ENCODE data around the gene MGAT4A. TPM values are rescaled to one million over a fixed set of nuclear protein-coding genes. Genes with fewer than 3 reads are reported as not detected.

Gene MGAT4A
- polyA plus RNA-seq, 2 of the 4 experiments (the other 2 are of a cell fraction): 0.61 to 2.6 TPM

DNA sequence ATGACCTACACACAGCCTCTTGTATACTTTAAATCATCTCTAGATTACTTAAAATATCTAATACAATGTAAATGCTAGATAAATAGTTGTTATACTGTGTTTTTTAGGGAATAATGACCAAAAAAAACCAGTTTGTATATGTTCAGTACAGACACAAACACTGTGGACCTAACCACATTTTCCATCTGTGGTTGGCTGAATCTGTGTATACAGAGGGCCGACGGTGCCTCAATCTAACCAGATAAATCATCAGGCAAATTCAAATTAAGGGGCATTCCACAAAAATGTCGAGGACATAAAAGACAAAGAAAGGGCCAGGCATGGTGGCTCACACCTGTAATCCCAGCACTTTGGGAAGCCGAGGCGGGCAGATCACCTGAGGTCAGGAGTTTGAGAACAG, 14.1 kb downstream of the MGAT4A start:
- no peaks in the 10 kb centered on the region for H3K4me1 ChIP-seq
- ATAC-seq (no peak), DNase-seq (ENCODE audit: low read depth in 1 of 2, low spot score in 1 of 2) (no peak), FAIRE-seq (no peak)
- no peak overlapping the region for H3K4me3 ChIP-seq
- no peaks in the 10 kb centered on the region for H3K9me3 ChIP-seq
- CTCF ChIA-PET: no interaction called here
- TF ChIP-seq ESRRA (IDR thresholded peaks at IDR 0.05; ENCODE audit: borderline replicate concordance, low read length) (no peak), SMC3 (IDR thresholded peaks at IDR 0.05) (no peak), HMGXB4 (CRISPR knock-in tag; IDR thresholded peaks at IDR 0.05; ENCODE audit: borderline replicate concordance) (no peak), CEBPB (IDR thresholded peaks at IDR 0.05) (no peak), MYC (IDR thresholded peaks at IDR 0.05; ENCODE audit: borderline replicate concordance, low read length) (no peak), RARB (CRISPR knock-in tag; IDR thresholded peaks at IDR 0.05) (no peak), KDM1A (IDR thresholded peaks at IDR 0.05; ENCODE audit: low read depth) (no peak), JUNB (IDR thresholded peaks at IDR 0.05) (no peak), REST (IDR thresholded peaks at IDR 0.05) (no peak), NFE2L2 (conservative IDR thresholded peaks at IDR 0.05; ENCODE audit: low read length) (no peak), RAD21 (conservative IDR thresholded peaks at IDR 0.05 in 1 of 2, IDR thresholded peaks at IDR 0.05 in 1 of 2) (no peak), FOSB (CRISPR knock-in tag; IDR thresholded peaks at IDR 0.05) (no peak), JUN (IDR thresholded peaks at IDR 0.05) (no peak), ZFP36 (IDR thresholded peaks at IDR 0.05; ENCODE audit: borderline replicate concordance, partially characterized antibody) (no peak), EHMT2 (IDR thresholded peaks at IDR 0.05; ENCODE audit: low read depth) (no peak), ZC3H11A (IDR thresholded peaks at IDR 0.05) (no peak), PBX3 (IDR thresholded peaks at IDR 0.05) (no peak), TP53 (CRISPR knock-in tag; IDR thresholded peaks at IDR 0.05) (no peak)
- TF ChIP-seq, protein P1, sequence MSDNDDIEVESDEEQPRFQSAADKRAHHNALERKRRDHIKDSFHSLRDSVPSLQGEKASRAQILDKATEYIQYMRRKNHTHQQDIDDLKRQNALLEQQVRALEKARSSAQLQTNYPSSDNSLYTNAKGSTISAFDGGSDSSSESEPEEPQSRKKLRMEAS (IDR thresholded peaks at IDR 0.05): no peak
- H3K27ac ChIP-seq: no peak overlapping the region
- no peak overlapping the region for H3K4me2 ChIP-seq
- WGBS (ENCODE audit: missing lambda C conversion rate): 79% methylated on average over 5 of the region's 5 CpGs
- POLR2A ChIA-PET: no interaction called here

GRCh38 chr2:98715812-98716451, 15.0 kb downstream of the MGAT4A start:
- Histone ChIP-seq H3K27ac (no peak overlapping the region), H3K4me1 (no peaks in the 10 kb centered on the region), H3K9me3 (no peaks in the 10 kb centered on the region), H3K4me3 (no peak overlapping the region), H3K4me2 (no peak overlapping the region)
- CTCF ChIA-PET: no interaction called here
- 85% methylated on average over 9 of the region's 9 CpGs for WGBS (ENCODE audit: missing lambda C conversion rate)
- ATAC-seq (no peak), DNase-seq (ENCODE audit: low read depth in 1 of 2, low spot score in 1 of 2) (no peak), FAIRE-seq (no peak)
- POLR2A ChIA-PET: no interaction called here
- no peak for TF ChIP-seq RNF2 (IDR thresholded peaks at IDR 0.05; ENCODE audit: borderline replicate concordance, low read depth)
- no peak for TF ChIP-seq ESRRA (IDR thresholded peaks at IDR 0.05; ENCODE audit: borderline replicate concordance, low read length)
- no peak for TF ChIP-seq TP53 (CRISPR knock-in tag; IDR thresholded peaks at IDR 0.05)
- no peak for TF ChIP-seq PHF8 (IDR thresholded peaks at IDR 0.05; ENCODE audit: borderline replicate concordance, low read depth)
- TF ChIP-seq EHMT2 (IDR thresholded peaks at IDR 0.05; ENCODE audit: low read depth): no peak
- no peak for TF ChIP-seq EP300 (IDR thresholded peaks at IDR 0.05)
- TF ChIP-seq, protein P2, sequence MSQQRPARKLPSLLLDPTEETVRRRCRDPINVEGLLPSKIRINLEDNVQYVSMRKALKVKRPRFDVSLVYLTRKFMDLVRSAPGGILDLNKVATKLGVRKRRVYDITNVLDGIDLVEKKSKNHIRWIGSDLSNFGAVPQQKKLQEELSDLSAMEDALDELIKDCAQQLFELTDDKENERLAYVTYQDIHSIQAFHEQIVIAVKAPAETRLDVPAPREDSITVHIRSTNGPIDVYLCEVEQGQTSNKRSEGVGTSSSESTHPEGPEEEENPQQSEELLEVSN (IDR thresholded peaks at IDR 0.05; ENCODE audit: borderline replicate concordance, low read depth): no peak
- TF ChIP-seq EHF (CRISPR knock-in tag; IDR thresholded peaks at IDR 0.05): no peak
- no peak for TF ChIP-seq CBX2 (IDR thresholded peaks at IDR 0.05; ENCODE audit: borderline replicate concordance, low read depth)
- TF ChIP-seq NR3C1 (IDR thresholded peaks at IDR 0.05): no peak
- no peak for TF ChIP-seq PBX3 (IDR thresholded peaks at IDR 0.05)
- TF ChIP-seq SMC3 (IDR thresholded peaks at IDR 0.05): no peak
- no peak for TF ChIP-seq HOXB5 (CRISPR knock-in tag; IDR thresholded peaks at IDR 0.05)
- TF ChIP-seq BHLHE40 (IDR thresholded peaks at IDR 0.05; ENCODE audit: low read depth, low read length): no peak
- no peak for TF ChIP-seq KDM5A (IDR thresholded peaks at IDR 0.05)

All from A549 (cell line).